ENCODE data around the gene CCDC83. TPM values are rescaled to one million over a fixed set of nuclear protein-coding genes. Genes with fewer than 3 reads are reported as not detected.

CCDC83 gene
- total and polyA plus RNA-seq, 2 experiments from 2014 or later = not detected

DNA sequence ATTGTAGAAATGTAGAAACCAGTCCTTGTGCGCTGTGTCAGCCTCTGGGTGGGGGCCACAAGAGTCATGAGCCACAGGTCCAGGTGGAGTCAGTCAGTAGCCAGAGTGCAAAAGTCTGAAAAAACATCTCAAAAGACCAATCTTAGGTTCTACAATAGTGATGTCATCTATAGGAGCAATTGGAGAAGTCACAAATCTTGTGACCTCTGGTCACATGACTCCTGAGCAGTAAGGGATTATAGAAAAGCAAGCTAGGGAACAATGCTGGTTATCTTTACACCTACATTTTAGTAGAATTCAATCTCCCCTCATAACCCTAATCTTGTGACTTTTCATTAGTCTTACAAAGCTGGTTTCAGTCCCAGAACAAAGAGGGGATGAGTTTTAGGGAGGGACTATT, 82.7 kb downstream of the CCDC83 start (continued):
- TF ChIP-seq, protein P1, sequence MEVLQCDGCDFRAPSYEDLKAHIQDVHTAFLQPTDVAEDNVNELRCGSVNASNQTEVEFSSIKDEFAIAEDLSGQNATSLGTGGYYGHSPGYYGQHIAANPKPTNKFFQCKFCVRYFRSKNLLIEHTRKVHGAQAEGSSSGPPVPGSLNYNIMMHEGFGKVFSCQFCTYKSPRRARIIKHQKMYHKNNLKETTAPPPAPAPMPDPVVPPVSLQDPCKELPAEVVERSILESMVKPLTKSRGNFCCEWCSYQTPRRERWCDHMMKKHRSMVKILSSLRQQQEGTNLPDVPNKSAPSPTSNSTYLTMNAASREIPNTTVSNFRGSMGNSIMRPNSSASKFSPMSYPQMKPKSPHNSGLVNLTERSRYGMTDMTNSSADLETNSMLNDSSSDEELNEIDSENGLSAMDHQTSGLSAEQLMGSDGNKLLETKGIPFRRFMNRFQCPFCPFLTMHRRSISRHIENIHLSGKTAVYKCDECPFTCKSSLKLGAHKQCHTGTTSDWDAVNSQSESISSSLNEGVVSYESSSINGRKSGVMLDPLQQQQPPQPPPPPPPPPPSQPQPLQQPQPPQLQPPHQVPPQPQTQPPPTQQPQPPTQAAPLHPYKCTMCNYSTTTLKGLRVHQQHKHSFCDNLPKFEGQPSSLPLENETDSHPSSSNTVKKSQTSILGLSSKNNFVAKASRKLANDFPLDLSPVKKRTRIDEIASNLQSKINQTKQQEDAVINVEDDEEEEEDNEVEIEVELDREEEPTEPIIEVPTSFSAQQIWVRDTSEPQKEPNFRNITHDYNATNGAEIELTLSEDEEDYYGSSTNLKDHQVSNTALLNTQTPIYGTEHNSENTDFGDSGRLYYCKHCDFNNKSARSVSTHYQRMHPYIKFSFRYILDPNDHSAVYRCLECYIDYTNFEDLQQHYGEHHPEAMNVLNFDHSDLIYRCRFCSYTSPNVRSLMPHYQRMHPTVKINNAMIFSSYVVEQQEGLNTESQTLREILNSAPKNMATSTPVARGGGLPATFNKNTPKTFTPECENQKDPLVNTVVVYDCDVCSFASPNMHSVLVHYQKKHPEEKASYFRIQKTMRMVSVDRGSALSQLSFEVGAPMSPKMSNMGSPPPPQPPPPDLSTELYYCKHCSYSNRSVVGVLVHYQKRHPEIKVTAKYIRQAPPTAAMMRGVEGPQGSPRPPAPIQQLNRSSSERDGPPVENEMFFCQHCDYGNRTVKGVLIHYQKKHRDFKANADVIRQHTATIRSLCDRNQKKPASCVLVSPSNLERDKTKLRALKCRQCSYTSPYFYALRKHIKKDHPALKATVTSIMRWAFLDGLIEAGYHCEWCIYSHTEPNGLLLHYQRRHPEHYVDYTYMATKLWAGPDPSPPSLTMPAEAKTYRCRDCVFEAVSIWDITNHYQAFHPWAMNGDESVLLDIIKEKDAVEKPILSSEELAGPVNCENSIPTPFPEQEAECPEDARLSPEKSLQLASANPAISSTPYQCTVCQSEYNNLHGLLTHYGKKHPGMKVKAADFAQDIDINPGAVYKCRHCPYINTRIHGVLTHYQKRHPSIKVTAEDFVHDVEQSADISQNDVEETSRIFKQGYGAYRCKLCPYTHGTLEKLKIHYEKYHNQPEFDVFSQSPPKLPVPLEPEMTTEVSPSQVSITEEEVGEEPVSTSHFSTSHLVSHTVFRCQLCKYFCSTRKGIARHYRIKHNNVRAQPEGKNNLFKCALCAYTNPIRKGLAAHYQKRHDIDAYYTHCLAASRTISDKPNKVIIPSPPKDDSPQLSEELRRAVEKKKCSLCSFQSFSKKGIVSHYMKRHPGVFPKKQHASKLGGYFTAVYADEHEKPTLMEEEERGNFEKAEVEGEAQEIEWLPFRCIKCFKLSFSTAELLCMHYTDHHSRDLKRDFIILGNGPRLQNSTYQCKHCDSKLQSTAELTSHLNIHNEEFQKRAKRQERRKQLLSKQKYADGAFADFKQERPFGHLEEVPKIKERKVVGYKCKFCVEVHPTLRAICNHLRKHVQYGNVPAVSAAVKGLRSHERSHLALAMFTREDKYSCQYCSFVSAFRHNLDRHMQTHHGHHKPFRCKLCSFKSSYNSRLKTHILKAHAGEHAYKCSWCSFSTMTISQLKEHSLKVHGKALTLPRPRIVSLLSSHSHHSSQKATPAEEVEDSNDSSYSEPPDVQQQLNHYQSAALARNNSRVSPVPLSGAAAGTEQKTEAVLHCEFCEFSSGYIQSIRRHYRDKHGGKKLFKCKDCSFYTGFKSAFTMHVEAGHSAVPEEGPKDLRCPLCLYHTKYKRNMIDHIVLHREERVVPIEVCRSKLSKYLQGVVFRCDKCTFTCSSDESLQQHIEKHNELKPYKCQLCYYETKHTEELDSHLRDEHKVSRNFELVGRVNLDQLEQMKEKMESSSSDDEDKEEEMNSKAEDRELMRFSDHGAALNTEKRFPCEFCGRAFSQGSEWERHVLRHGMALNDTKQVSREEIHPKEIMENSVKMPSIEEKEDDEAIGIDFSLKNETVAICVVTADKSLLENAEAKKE (CRISPR knock-in tag; IDR thresholded peaks at IDR 0.05) = no peak
- TF ChIP-seq STAT1 (IDR thresholded peaks at IDR 0.05; ENCODE audit: unreplicated experiment) = no peak
- TF ChIP-seq POLR2AphosphoS5 (IDR thresholded peaks at IDR 0.05; ENCODE audit: low read depth) = no peak
- TF ChIP-seq NANOG (IDR thresholded peaks at IDR 0.05; ENCODE audit: borderline replicate concordance) = no peak
- no peak for TF ChIP-seq ZNF114 (CRISPR knock-in tag; IDR thresholded peaks at IDR 0.05)
- TF ChIP-seq JUNB (IDR thresholded peaks at IDR 0.05; ENCODE audit: unreplicated experiment) = no peak
- no peak for TF ChIP-seq EZH2 (IDR thresholded peaks at IDR 0.05; ENCODE audit: low read depth, unreplicated experiment)
- TF ChIP-seq, protein P2, sequence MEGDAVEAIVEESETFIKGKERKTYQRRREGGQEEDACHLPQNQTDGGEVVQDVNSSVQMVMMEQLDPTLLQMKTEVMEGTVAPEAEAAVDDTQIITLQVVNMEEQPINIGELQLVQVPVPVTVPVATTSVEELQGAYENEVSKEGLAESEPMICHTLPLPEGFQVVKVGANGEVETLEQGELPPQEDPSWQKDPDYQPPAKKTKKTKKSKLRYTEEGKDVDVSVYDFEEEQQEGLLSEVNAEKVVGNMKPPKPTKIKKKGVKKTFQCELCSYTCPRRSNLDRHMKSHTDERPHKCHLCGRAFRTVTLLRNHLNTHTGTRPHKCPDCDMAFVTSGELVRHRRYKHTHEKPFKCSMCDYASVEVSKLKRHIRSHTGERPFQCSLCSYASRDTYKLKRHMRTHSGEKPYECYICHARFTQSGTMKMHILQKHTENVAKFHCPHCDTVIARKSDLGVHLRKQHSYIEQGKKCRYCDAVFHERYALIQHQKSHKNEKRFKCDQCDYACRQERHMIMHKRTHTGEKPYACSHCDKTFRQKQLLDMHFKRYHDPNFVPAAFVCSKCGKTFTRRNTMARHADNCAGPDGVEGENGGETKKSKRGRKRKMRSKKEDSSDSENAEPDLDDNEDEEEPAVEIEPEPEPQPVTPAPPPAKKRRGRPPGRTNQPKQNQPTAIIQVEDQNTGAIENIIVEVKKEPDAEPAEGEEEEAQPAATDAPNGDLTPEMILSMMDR (conservative IDR thresholded peaks at IDR 0.05; ENCODE audit: low read depth in 2 of 2) = no peak
- no peak for TF ChIP-seq ZNF331 (CRISPR knock-in tag; IDR thresholded peaks at IDR 0.05; ENCODE audit: low read depth)
